Gastroesophageal sphincter (tissue), 3 donors: Measurements from ENCODE around the gene POLQ.

ENCODE experiments used
- POLR2AphosphoS5 ChIP-seq: sonication (generic); formaldehyde crosslinking; IDR thresholded peaks from one replicate; pipeline ENCODE4 v1.6.1; 2017; ENCODE audit warnings: antibody characterized with exemption
- TF ChIP-seq, protein P1 (sequence below), 4 experiments: fragments of 200-600 bp in 2 of 4; fragments of 450-650 bp in 2 of 4; sonication (generic) in 1 of 4; IDR thresholded peaks; one replicate each; pipeline ENCODE4 v1.5.1; 2017 to 2019; ENCODE audit warnings: antibody characterized with exemption in 4 of 4, mild to moderate bottlenecking in 2 of 4, moderate library complexity in 2 of 4

DNA sequence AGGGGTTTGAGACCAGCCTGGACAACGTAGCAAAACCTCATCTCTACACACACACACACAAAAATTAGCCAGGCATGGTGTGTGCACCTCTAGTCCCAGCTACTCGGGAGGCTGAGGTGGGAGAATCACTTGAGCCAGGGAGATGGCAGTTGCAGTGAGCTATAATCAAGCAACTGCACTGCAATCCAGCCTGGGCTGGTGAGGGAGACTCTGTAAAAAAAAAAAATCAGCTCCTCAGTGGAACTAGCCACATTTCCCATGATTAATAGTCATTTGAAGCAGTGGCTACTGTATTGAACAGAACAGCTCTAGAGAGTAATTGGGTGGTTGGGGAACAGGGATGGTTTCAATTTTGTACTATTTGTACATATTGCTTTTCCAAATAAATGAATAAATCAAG, 35.9 kb upstream of the POLQ start:
- no peak for TF ChIP-seq POLR2AphosphoS5
- TF ChIP-seq, protein P1, sequence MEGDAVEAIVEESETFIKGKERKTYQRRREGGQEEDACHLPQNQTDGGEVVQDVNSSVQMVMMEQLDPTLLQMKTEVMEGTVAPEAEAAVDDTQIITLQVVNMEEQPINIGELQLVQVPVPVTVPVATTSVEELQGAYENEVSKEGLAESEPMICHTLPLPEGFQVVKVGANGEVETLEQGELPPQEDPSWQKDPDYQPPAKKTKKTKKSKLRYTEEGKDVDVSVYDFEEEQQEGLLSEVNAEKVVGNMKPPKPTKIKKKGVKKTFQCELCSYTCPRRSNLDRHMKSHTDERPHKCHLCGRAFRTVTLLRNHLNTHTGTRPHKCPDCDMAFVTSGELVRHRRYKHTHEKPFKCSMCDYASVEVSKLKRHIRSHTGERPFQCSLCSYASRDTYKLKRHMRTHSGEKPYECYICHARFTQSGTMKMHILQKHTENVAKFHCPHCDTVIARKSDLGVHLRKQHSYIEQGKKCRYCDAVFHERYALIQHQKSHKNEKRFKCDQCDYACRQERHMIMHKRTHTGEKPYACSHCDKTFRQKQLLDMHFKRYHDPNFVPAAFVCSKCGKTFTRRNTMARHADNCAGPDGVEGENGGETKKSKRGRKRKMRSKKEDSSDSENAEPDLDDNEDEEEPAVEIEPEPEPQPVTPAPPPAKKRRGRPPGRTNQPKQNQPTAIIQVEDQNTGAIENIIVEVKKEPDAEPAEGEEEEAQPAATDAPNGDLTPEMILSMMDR (IDR thresholded peaks at IDR 0.05), result no peak
